Pulmonary artery endothelial cell (primary cell): Measurements from ENCODE around the gene SARS1. TPM values are rescaled to one million over a fixed set of nuclear protein-coding genes. Genes with fewer than 3 reads are reported as not detected.
"Not testable (repeated sequence)": the region's sequence is repeated elsewhere in the genome, so short reads cannot be mapped to it uniquely, and the experiment has no call there.

ENCODE experiments used
- DNase-seq: peaks from one replicate; pipeline ENCODE4 v3.0.0-alpha.2; 2011; ENCODE audit warnings: low read depth, low spot score
- total RNA-seq: library from RNA; depleted of rRNA; stranded (reverse); fragments of >200 nt; gene quantifications from 2 replicates; pipeline ENCODE4 v1.2.3, GENCODE V29; 2014

SARS1 gene
- total RNA-seq, 1 donor from 2014 or later = 251 TPM

DNA sequence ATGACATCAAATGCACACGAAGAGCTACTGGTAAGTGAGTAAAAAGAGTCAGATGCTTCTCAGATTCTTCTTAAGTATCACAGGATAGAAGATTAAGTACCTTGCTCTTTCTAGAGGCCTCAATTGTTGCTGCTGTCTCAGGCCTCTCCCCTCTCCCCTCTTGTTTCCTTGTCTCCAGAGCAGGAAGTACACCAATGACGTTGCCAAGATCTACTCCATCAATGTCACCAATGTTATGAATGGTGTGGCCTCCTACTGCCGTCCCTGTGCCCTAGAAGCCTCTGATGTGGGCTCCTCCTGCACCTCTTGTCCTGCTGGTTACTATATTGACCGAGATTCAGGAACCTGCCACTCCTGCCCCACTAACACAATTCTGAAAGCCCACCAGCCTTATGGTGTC, 21.3 kb upstream of the SARS1 start:
- no peak for DNase-seq

DNA sequence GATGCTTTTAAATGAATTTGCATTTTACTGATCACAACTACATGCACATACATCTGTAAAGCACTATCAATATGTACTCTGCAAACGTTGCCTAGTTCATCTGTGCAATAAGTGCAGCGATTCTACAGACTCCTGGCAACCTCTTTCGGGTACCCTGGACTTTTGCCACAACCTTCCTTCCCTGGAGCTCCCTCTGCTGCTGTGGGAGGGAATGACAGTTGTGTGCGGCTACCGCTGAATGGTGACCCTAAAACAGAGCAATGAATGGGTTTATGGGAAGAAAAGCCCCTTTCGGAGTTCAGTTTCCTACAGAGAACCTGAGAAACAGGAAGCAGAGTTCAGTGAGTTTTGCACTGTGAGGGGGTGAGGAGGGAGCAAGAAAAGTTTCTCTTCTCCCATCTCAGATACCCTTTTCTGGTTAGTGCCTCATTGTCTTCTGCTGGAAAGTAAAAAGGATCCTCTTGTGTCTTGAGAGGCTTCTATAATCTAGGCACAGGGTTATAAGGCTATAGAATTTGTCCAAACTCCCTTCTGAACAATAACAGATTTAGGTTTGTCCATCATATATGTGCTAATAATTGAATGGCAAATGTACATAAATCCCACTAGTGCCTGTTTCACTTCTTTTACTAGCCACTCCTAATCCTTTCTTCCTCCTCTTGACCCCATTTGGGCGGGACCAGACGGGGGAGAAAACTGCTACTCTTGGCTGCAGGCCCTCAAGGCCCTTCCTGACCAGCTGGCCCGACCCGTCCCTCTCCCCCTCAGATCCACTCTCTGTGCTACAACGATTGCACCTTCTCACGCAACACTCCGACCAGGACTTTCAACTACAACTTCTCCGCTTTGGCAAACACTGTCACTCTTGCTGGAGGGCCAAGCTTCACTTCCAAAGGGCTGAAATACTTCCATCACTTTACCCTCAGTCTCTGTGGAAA, 19.8 kb upstream of the SARS1 start:
- no peak for DNase-seq

DNA sequence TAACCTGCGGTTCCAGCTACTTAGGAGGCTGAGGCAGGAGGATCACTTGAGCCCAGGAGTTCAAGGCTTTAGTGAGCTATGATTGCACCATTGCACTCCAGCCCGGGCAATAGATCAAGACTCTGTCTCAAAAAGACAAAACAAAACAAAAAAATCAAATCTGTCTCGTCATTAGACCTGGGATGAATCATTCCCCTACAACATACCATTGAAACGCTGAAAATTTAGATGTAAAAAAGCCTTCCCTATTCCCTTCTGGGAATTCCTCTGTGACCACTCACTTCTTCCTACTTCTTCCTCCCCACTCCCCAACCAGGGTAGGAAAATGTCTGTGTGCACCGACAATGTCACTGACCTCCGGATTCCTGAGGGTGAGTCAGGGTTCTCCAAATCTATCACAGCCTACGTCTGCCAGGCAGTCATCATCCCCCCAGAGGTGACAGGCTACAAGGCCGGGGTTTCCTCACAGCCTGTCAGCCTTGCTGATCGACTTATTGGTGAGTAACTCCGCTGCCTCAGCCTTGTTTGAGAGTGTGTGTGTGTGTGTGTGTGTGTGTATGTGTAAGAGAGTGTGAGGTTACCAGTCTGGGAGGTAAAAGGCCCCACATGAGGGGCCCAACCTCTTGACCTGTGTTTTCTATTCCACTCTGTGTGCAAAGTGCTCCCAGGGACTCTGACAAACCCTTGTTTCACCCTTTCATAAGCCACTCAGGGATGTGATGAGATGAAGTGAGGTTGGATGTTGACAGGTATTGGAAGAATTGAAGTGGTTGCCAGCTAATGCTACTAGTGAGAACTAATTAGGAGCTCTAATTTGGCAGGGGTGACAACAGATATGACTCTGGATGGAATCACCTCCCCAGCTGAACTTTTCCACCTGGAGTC, 16.3 kb upstream of the SARS1 start:
- peak; percentile 99 for DNase-seq

DNA sequence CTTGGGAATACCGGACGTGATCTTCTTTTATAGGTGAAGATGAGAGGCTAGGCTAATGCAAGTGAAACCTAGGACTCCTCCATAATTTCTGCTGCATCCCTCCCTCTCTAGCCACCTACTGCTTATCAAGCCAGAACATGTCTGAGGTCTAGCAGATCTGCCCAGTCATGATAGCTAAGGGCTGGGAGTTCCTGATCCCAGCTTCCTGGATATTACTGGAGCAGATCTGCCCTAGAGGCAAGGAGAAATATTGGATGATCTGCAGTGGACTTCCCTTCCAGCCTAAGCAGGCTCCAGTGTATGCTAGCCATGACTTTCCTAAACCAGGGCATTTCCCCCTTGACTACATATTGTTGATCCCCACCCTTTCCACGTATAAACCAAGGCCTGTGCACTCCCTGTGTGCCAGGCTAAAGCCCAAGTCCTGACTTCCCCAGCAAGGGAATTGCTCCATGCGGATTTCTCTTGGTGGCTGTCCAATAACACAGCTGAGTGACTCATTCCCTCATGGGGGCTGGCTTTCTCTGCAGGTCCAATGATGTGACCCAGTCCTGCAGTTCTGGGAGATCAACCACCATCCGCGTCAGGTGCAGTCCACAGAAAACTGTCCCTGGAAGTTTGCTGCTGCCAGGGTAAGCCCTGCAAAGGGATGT, 15.5 kb upstream of the SARS1 start:
- DNase-seq = no peak

DNA sequence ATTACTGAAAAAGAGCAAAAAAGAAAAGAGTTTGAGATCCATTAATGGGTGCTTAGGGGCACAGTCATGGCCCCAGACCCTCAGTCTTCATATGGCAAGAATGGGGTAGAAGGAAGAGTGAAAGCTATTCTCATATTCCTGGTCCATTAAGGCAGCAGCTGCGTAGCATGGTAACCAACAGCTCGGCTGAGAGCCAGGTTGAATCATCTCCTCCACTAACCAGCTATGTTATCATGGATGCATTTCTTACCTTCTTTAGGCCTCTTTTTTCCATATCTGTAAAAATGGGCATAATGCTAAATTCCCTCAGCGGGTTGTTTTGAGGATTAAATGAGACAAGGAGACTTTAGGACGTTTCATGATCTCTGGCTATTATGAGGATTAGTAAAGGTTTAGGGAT, 15.0 kb upstream of the SARS1 start:
- no peak for DNase-seq

DNA sequence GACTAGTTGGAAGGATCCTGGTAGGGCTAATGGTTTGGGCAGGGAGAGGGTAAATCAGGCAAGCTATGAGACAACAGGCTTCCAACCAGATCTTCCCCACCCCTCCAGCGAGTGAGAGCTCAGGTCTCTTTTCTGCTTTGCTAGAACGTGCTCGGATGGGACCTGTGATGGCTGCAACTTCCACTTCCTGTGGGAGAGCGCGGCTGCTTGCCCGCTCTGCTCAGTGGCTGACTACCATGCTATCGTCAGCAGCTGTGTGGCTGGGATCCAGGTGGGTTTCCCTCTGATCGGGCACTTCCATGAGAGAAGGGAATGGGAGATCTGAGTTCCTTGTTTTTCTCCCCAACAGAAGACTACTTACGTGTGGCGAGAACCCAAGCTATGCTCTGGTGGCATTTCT, 14.0 kb upstream of the SARS1 start:
- DNase-seq = no peak

DNA sequence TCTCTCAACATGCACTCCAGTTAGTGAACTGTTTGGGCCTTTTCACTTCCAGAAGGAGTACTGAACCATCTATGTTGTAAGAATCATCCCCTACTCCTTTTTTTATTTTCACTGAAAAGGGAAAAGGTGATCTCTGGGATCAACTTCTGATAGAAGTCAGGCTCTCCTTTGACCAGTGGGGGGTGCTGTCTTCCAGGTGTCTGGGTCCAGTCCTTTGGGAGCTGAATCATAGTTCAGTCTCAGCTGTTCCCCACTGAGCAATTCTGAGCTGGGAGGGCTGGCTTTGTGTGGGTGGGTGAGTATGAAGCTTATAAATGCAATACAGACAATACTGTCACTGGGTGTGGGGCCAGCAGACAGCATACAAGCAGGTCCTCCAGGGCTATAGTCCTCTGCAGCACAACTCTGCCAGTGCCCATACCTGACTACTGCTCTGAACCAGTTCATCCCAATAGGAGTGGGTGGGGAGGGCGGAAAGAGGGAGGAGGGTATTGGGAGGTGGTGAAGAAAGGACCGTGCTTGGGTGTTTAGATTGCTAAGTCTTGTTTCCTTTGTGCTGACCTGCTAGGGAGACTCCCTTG, 12.5 kb upstream of the SARS1 start:
- no peak for DNase-seq

DNA sequence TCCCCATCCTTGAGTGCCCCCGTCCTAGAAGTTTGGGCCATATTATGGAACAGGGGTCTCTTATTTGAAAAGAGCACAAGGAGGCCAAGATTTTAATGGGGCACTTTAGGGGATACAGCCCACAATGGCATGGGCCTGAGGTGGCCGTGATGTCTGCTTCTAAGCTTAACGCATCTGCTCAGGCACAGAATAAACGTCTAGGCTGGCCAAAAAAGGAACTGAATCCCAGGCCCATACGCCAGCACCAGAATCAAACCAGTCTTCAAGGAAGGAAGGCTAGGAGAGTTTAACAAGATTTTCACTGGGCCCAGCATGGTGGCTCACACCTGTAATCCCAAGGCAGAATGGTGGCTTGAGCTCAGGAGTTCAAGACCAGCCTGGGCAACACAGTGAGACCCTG, 9.2 kb upstream of the SARS1 start:
- no peak for DNase-seq

DNA sequence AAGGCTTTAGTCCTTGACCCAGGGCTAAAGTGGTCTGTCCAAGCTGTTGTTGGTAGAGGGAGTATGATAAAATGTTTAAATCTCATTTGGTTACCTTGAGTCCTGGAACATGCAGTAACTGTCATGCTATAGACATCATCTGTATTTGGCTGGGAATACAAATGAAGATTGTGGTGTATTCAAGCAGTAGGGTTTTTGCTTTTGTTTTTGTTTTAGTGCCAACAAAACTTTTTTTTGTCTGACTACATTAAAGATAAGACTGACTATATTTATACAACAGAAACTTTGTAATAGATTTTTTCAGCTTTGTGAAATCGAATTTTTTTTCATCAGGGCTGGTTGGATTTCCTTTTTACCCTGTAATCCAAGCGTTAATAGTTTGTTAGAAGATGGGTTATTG, 7.4 kb upstream of the SARS1 start:
- DNase-seq = no peak

DNA sequence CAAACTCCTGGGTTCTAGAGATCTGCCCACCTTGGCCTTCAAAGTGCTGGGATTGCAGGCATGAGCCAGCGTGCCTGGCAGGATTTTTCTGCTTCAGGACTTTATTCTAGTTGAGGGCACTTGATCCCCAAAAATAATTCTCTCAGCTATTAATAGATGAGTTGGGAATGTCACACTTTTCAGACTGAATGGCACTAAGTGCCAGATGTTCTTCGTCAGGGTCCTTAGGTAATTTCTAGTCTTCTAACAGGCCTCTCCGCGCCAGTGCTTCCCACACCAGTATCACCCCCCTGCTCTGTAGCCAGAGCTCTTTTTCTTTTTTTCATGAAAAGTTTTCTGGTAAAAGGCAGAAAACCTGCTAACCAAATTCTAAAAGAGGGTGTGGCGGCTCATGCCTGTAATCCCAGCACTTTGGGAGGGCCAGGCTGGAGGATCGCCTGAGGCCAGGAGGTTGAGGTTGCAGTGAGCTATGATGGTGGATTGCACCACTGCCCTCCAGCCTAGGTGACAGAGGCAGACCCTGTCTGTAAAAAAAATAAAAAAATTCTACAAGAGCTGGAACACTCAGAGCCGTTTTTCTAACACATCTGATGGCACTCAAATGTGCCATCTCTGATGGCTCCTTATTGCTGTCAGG, 6.1 kb upstream of the SARS1 start:
- DNase-seq = no peak

DNA sequence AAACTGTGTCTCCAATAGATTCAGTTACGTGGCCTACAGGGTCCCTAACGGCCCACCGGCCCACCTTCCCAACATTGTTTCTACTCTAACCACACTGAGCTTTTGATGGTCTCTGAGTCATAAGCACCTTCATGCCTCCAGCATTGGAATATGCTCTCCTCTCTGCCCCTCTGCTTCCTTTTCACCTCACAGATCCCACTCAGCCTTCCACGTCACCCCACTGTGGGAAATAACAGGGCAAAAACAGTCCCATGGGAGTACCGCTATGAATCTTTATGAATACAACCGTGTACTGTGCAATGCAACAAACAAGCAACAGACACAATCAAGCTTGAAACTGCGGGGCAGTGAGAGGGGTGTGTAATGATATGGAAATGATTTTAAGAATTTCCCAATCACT, 5.3 kb upstream of the SARS1 start:
- no peak for DNase-seq

DNA sequence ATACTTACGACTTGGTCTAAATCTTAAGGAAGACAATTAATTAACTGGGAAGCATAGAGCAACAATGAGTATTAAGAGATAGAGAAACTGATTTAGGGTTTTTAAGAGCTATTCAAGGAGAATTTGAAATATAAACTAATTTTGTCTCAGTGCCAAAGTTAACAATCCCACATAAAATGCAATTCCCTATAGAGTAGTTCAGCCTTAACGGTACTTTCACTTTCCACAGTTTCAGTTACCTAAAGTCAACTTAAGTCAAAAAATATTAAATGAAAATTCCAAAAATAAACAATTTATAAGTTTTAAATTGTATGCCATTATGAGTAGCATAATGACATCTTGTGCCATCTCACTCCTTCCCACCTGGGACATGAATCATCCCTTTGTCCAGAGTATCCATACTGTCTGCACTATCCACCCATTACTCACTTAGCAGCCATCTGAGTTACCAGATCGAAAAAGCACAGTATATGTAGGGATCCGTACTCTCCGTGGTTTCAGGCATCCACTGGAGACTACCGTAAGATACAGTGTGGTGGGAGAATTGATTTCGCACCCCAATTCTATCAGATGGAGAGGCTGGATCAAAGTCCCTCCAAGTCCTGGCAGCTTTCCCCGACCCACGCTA, 4.8 kb upstream of the SARS1 start:
- DNase-seq = no peak

DNA sequence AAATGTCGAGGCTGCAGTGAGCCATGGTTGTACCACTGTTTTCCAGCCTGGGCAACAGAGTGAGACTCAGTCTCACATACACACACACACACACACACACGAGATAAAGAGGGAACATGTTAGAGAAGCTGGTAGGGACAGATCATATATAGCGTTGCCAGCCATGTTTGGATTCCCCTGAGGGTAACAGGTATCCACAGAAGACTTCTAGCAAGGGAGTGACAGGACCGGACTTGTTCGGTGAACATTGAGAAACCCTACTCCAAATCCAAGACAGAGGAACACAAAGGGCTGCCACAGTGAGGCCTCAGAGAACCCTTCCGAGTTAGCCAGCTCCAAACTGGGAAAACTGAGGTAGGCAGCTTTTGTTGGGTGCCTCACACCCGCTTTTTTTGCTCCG, 3.7 kb upstream of the SARS1 start:
- no peak for DNase-seq

DNA sequence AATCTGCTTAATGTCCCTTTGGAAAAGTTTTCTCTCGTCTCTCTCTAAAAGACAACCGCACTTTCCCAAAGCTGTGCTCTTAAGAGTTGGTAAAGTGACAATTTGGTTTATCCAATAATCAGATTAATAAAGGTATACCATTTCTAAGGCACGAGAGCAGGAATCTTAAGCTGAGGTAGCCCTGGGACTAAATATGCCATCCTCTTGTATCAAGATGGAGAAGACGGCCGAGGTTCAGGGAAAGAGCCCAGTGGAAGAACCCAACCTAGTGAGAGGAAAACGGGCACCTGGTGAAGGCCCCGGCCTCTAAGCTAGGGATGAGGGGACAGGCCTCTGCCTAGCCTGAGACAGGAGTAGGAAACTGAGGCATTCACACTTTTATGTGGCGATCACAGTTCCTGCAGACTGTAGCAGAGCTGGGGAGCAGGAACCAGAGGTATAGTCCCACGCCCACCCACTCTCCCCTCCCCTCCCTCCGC, 334 bp upstream of the SARS1 start:
- no peak for DNase-seq

DNA sequence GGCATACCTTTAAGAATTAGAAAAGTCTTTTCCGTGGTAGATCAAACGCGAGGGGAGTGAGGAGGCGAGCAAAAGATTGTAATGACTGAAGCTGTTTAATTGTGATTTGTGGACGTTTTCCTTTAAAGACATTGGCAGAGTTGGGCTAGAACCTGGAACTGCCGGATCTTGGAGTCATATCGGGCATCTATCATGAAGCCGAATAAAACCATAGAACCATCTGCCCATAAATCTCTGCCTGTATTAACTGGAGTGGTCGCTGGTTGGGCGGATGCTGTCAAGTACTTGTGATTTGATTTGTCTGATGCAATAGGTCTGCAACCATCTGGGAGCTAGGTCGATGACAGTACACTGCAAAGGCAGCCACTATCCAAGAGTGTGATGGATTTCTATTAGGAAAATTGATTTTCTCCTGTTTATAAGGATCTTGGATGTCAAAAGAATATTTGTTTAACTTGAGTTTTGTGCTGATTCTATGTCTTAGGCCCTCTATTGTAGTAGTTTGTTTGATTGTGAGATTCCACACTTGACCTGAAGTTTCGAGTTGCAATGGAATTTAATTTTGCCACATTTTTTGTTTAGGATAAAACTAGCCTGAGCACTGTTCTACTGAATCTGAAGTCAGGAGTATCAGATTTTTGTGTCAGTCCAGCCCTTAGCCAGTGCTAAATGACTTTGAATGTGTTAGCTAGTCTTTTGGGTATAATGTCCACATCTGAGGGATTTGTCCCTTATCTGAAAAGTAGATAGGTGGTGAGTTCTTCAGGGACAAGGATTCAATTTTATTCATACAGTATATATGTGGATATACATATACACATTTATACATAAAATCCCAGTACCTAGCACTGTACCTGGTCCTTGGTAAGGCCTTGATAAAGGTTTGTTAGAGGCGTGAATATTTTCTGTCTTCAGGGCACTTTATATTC, 1.2 kb downstream of the SARS1 start:
- no peak for DNase-seq

DNA sequence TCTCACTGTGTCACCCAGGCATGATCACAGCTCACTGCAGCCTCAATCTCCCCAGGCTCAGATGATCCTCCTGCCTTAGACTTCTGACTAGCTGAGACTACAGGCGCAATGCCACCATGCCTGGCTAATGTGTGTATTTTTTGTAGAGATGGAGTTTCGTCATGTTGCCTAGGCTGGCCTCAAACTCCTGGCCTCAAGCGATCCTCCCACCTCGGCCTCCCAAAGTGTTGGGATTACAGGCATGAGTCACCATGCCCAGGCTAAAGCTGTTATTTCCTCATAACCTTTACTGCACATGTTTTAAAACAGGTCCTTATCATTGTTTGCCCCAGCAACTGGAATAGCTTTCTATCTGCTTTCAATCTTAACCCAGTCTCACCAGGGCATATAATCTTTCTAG, 2.9 kb downstream of the SARS1 start:
- DNase-seq = no peak

DNA sequence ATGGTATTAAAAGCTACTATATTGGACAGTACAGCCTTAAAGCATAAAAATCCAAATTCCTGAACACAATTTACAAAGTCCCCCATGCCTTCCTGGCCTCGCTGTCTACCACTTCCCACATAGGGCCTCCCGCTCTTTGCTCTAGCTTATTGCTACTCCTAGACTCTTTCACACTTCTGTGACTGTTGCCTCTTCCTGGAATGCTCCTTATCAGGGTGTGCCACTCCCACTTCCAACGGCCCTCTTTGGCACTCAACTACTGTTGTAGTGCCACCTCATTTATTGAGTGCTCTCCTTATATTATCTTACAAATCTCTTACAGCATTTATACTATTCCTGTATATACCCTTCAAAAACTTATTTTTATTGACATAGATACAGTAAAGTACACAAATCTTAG, 4.8 kb downstream of the SARS1 start:
- no peak for DNase-seq

DNA sequence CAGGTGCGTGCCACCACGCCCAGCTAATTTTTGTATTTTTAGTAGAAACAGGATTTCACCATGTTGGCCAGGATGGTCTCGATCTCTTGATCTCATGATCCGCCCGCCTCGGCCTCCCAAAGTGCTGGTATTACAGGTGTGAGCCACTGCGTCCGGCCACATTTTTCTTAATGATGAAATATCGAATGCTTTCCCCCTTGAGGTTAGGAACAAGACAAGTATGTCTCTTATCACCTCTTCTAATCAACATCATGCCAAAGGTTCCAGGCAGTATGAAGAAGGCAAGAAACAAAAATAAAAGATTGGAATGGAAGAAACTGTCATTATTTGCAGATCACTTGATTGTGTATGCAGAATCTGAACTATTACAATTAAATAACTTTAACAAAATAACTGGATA, 7.5 kb downstream of the SARS1 start:
- DNase-seq = not testable (repeated sequence)

DNA sequence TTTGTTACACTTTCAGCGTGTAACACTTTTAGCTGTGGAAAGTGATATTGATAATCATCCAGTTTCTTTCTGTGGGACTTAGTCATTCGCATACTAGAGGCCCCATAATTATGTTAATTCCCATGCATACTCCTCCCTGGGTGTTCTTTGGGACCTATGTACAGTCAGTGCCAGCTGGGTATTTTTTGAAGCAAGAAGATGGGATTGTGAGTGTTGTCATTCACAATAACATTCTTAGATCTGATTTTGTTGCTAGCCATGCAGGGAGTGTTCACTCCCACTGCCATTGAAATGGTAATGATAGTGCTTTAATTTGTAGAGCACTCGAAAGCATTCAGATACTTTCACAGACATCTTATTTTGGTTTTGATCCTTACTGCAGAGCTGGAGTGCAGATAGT, 11.6 kb downstream of the SARS1 start:
- DNase-seq = no peak
